HepG2 (cell line): Measurements from ENCODE around the gene ABCA4. TPM values are rescaled to one million over a fixed set of nuclear protein-coding genes. Genes with fewer than 3 reads are reported as not detected.

ENCODE experiments used
- DMTF1 ChIP-seq: sonication (generic); formaldehyde crosslinking; IDR thresholded peaks from 2 replicates; pipeline ENCODE4 v1.4.0; 2020; ENCODE audit warnings: mild to moderate bottlenecking, missing genetic modification reagents
- EHMT2 ChIP-seq: fragments of 200-600 bp; sonication (generic); IDR thresholded peaks from 2 replicates; pipeline ENCODE4 v1.7.0; 2017; ENCODE audit warnings: antibody characterized with exemption, low read depth, low read length, borderline replicate concordance
- HNRNPLL ChIP-seq: fragments of 200-400 bp; formaldehyde crosslinking; IDR thresholded peaks from 2 replicates; pipeline ENCODE4 v1.6.1; 2017; ENCODE audit warnings: mild to moderate bottlenecking, low read depth, low read length; ENCODE audit not compliant: poor library complexity, severe bottlenecking
- KAT2B ChIP-seq: fragments of 150-350 bp; IDR thresholded peaks from 2 replicates; pipeline ENCODE4 v1.6.1; 2014; ENCODE audit warnings: low read depth, low read length, borderline replicate concordance
- SYNCRIP ChIP-seq: fragments of 200-400 bp; formaldehyde crosslinking; IDR thresholded peaks from 2 replicates; pipeline ENCODE4 v1.6.1; 2018; ENCODE audit warnings: mild to moderate bottlenecking, low read depth, low read length; ENCODE audit not compliant: insufficient read depth
- ZBTB25 ChIP-seq: IDR thresholded peaks from 2 replicates; pipeline ENCODE4 v1.6.1; 2018; ENCODE audit warnings: missing genetic modification reagents
- ZFX ChIP-seq: sonication (generic); formaldehyde crosslinking; IDR thresholded peaks from 2 replicates; pipeline ENCODE4 v1.4.0; 2020; ENCODE audit warnings: mild to moderate bottlenecking, low read depth, missing genetic modification reagents, moderate library complexity
- ZNF142 ChIP-seq: sonication (generic); formaldehyde crosslinking; IDR thresholded peaks from 2 replicates; pipeline ENCODE4 v1.4.0; 2020; ENCODE audit warnings: missing genetic modification reagents
- ZNF326 ChIP-seq: sonication (generic); formaldehyde crosslinking; IDR thresholded peaks from 2 replicates; pipeline ENCODE4 v1.4.0; 2020; ENCODE audit warnings: missing genetic modification reagents, borderline replicate concordance
- ZNF407 ChIP-seq: sonication (generic); formaldehyde crosslinking; IDR thresholded peaks from one replicate; pipeline ENCODE4 v1.5.1; 2020; ENCODE audit warnings: mild to moderate bottlenecking, missing genetic modification reagents; ENCODE audit errors: not compliant biosample characterization
- ZNF563 ChIP-seq: sonication (generic); formaldehyde crosslinking; IDR thresholded peaks from 2 replicates; pipeline ENCODE4 v1.8.0; 2022; ENCODE audit warnings: mild to moderate bottlenecking, moderate library complexity, missing genetic modification reagents
- ZNF720 ChIP-seq: sonication (generic); formaldehyde crosslinking; IDR thresholded peaks from 2 replicates; pipeline ENCODE4 v1.4.0; 2020; ENCODE audit warnings: missing genetic modification reagents
- polyA plus RNA-seq, 8 experiments: library from polyadenylated mRNA; depleted of rRNA in 3 of 8; stranded (reverse) in 7 of 8; unstranded in 1 of 8; fragments of >200 nt; fragmentation: Illumina TruSeq in 4 of 8; extraction: Trizol in 4 of 8; gene quantifications; 2 replicates each; pipeline versions ENCODE4 v1.2.1 to v1.2.3, GENCODE V29; 2011 to 2016; ENCODE audit warnings: low read depth in 4 of 8, missing spikeins in 1 of 8, mixed read lengths in 1 of 8; ENCODE audit not compliant: insufficient read depth in 1 of 8
- total RNA-seq, 5 experiments: library from RNA; depleted of rRNA; stranded (reverse); fragments of >200 nt; fragmentation: Illumina TruSeq; extraction: Trizol; gene quantifications; 2 replicates each; pipeline ENCODE4 v1.2.3, GENCODE V29; 2016; ENCODE audit warnings: low read depth in 1 of 5

The ABCA4 gene
- total and polyA plus RNA-seq, 2 of the 13 experiments (the other 11 are each of a cell fraction or from before 2014, with no cell fraction given): 0.24 to 0.67 TPM

GRCh38 chr1:94105581-94105952 is 15.4 kb downstream of the ABCA4 start (continued):
- TF ChIP-seq ZNF407 (CRISPR knock-in tag) (no peak), HNRNPLL (no peak), DMTF1 (no peak), ZNF563 (CRISPR knock-in tag) (no peak), KAT2B (no peak), ZBTB25 (CRISPR knock-in tag) (no peak), EHMT2 (no peak), ZFX (CRISPR knock-in tag) (no peak), ZNF720 (CRISPR knock-in tag) (no peak), SYNCRIP (no peak), ZNF142 (CRISPR knock-in tag) (no peak), ZNF326 (CRISPR knock-in tag) (no peak)
